Type B pancreatic cell (in vitro differentiated cells): Measurements from ENCODE around the gene AFMID. TPM values are rescaled to one million over a fixed set of nuclear protein-coding genes. Genes with fewer than 3 reads are reported as not detected.

Experiments used
- DNase-seq: peaks from one replicate; pipeline ENCODE4 v3.0.0; 2021; ENCODE audit warnings: mixed read lengths; ENCODE audit not compliant: unreplicated experiment; ENCODE audit errors: extremely low spot score
- H3K27ac Mint-ChIP-seq: 2 replicates; pipeline ENCODE4 v1.8.0; 2021; ENCODE audit warnings: mild to moderate bottlenecking, mixed read lengths
- H3K27me3 Mint-ChIP-seq: 2 replicates; pipeline ENCODE4 v1.8.0; 2021; ENCODE audit warnings: mixed read lengths
- H3K36me3 Mint-ChIP-seq: 2 replicates; pipeline ENCODE4 v1.8.0; 2021; ENCODE audit warnings: mixed read lengths
- H3K4me1 Mint-ChIP-seq: one replicate; pipeline ENCODE4 v1.8.0; 2021; ENCODE audit warnings: mixed read lengths; ENCODE audit not compliant: unreplicated experiment
- H3K4me3 Mint-ChIP-seq: 2 replicates; pipeline ENCODE4 v1.8.0; 2021; ENCODE audit warnings: mild to moderate bottlenecking, mixed read lengths
- H3K9me3 Mint-ChIP-seq: 2 replicates; pipeline ENCODE4 v1.8.0; 2021; ENCODE audit warnings: mixed read lengths
- total RNA-seq: library from RNA; stranded (reverse); gene quantifications from 2 replicates; pipeline ENCODE4 v1.2.1, GENCODE V29; 2021; ENCODE audit warnings: low replicate concordance
- TF ChIP-seq, protein P1 (sequence below): fragments of 200-600 bp; sonication (generic); conservative IDR thresholded peaks from 2 replicates; pipeline ENCODE4 v1.5.0; 2021; ENCODE audit warnings: antibody characterized with exemption, mild to moderate bottlenecking

The AFMID gene
- total RNA-seq, 1 donor from 2014 or later = 30.5 TPM

DNA sequence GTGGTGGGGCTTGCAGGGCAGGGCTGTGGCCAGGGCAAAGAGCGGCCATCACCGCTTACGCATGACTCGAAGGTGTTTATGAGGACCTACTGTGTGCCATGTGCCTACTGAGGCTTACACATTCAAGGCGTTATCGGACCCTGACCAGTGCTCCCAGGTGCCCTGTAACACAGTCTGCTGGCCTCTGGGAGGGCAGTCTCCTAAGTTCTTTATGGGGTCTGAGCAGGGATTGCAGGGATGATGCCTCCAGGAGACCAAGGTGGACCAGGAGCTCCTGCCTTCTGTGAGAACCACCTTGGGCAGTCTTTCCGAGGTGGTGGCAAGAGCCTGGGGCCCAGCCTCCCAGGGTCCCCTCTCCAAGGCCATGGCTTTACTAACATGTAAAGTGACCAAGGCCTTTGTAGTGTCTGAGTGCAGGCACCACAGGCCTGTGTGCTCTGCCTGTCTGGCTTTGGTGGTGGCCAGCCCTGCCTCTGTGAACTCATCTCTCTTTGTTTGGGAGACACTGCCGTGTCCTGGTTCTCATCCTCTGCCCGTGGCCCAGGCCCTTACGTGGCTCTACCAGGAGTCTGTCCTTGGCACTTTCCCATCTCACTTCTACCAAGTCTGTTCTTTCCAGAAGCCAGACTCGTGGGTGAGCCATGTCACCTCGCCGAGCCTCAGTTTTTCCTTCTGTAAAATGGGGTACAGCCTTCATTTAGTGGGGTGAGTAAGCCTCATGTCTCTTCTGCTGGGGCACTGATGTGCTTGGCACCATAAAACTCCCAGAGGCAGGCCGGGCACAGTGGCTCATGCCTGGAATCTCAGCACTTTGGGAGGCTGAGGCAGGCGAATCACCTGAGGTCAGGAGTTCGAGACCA is 22.2 kb upstream of the AFMID start:
- Mint-ChIP-seq H3K27me3 (no peaks in the 10 kb centered on the region), H3K27ac (no peak overlapping the region), H3K4me3 (no peak overlapping the region), H3K9me3 (no peaks in the 10 kb centered on the region), H3K4me1 (no peaks in the 10 kb centered on the region), H3K36me3 (no peaks in the 10 kb centered on the region)
- DNase-seq = no peak
- TF ChIP-seq, protein P1, sequence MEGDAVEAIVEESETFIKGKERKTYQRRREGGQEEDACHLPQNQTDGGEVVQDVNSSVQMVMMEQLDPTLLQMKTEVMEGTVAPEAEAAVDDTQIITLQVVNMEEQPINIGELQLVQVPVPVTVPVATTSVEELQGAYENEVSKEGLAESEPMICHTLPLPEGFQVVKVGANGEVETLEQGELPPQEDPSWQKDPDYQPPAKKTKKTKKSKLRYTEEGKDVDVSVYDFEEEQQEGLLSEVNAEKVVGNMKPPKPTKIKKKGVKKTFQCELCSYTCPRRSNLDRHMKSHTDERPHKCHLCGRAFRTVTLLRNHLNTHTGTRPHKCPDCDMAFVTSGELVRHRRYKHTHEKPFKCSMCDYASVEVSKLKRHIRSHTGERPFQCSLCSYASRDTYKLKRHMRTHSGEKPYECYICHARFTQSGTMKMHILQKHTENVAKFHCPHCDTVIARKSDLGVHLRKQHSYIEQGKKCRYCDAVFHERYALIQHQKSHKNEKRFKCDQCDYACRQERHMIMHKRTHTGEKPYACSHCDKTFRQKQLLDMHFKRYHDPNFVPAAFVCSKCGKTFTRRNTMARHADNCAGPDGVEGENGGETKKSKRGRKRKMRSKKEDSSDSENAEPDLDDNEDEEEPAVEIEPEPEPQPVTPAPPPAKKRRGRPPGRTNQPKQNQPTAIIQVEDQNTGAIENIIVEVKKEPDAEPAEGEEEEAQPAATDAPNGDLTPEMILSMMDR = no peak

DNA sequence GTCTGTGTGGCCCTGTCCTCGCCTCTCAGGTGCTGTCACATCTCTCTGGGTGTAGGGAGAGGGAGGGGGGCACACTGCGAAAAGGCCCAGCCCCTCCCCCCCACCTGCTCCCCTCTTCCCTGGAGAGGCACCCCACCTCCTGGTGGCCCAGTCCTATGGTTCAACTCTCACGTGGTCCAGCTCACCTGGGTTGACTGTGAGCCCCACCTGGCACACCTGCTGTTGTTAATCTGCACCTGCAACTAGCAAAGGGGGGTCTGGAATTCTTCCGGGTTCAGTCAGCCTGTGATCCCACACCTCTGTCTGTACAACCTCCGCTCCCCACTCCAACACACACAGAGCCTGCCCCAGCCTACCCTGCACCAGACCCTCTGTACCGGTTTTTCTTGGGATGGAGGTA is 20.7 kb upstream of the AFMID start:
- no peak overlapping the region for H3K27ac Mint-ChIP-seq

DNA sequence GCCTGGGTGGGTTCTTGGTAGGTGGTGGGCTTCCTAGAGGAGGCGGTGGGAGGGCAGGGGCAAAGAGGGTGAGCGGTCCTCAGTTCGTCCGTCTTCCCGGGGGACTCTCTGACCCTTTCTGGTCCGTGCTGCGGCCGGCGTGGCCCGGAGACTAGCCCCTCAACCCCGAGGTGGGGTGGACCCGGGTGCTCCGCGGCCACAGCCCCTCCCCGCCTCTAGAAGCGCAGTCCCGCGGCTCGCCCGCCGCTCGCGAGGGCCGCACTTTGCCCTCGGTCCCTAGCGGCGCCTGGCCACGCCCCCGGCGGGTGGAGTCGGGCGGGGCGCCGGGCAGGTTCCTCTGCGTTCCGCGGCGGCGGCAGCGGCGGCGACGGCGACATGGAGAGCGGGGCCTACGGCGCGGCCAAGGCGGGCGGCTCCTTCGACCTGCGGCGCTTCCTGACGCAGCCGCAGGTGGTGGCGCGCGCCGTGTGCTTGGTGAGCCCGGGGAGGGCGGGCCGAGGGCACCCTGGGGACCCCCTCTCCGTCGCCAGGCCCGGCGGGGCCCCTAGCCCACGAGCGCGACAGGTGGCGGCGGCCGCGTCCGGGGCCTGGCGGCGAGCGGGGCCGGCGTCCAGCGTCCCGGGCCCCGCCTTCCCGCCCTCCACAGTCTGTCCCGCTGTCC is 18.8 kb upstream of the AFMID start, which contains the start of gene SYNGR2:
Gene SYNGR2, plus strand, starts transcription at position 340 of the 661 bp plus-strand sequence. Its CDS starts 36 bp downstream, at position 376.
- Mint-ChIP-seq H3K36me3 (no peaks in the 10 kb centered on the region), H3K9me3 (no peaks in the 10 kb centered on the region), H3K27ac (peak within 1 kb of the TSS; percentile 48), H3K4me3 (peak within 1 kb of the TSS; percentile 81), H3K4me1 (peaks cover 11% of the 10 kb centered on the region), H3K27me3 (no peaks in the 10 kb centered on the region)
- DNase-seq = peak; percentile 88
- TF ChIP-seq, protein P1 = no peak

More for the DNA sequence above, 20.7 kb upstream of the AFMID start:
- Mint-ChIP-seq H3K27me3 (no peaks in the 10 kb centered on the region), H3K4me3 (no peak overlapping the region), H3K9me3 (no peaks in the 10 kb centered on the region), H3K4me1 (no peaks in the 10 kb centered on the region), H3K36me3 (no peaks in the 10 kb centered on the region)
- no peak for DNase-seq
- TF ChIP-seq, protein P1 = no peak

DNA sequence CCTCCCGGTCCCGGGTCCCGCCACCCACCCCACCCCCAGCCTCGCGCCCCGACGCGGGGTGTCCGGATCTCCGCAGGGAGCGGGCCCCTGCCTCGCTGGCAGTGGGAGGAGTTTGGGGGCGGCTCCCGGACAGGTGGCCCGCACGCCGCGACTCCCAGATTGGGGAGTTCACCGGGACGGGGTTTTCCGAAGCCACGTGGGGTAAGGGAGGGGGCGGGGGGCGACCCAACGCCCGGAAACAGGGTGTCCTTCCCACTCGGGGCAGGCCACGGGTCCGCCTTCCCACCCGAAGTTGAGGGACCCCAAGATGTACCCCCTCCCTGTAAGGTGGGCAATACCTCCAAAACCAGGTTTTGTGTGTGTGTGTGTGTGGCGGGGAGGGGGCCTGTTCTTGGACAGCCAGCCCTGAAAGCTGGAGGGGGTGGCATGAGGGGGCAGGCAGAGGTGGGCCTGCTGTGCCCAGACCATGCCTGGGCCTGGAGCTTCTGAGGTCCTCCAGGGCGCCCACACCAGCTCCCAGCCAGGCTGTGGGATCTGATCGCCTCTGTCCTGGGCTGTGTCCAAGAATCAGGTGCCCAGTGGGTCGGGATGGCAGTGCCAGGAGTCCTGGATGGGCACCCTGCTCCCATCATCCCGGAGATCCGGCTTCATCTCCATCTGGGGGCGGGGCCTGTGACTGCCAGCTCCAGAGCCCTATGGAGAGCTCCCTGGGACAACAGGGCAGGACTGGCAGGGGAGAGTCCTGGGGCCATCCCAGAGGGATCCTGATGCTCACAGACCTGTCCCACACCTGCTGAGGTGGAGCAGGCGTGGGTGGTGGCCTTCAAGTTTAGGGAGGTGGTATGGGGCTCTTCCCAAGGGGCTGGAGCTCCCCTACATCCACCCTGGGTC is 18.0 kb upstream of the AFMID start:
- TF ChIP-seq, protein P1 = no peak
- peaks cover 11% of the 10 kb centered on the region for H3K4me1 Mint-ChIP-seq
- peaks cover 3% of the 10 kb centered on the region for H3K36me3 Mint-ChIP-seq
- H3K27me3 Mint-ChIP-seq = no peaks in the 10 kb centered on the region
- peak overlapping the region; percentile 81 for H3K4me3 Mint-ChIP-seq
- no peak for DNase-seq
- peak overlapping the region; percentile 48 for H3K27ac Mint-ChIP-seq
- no peaks in the 10 kb centered on the region for H3K9me3 Mint-ChIP-seq
